Cerebellar cortex (tissue), 1 donor: ENCODE results near the gene TMSB4X.
"Not testable (repeated sequence)": the region's sequence is repeated elsewhere in the genome, so short reads cannot be mapped to it uniquely, and the experiment has no call there.

Experiments used
- DNase-seq: peaks from one replicate; pipeline ENCODE4 v3.0.0-alpha.2; 2015; ENCODE audit warnings: low spot score

The TMSB4X gene

DNA sequence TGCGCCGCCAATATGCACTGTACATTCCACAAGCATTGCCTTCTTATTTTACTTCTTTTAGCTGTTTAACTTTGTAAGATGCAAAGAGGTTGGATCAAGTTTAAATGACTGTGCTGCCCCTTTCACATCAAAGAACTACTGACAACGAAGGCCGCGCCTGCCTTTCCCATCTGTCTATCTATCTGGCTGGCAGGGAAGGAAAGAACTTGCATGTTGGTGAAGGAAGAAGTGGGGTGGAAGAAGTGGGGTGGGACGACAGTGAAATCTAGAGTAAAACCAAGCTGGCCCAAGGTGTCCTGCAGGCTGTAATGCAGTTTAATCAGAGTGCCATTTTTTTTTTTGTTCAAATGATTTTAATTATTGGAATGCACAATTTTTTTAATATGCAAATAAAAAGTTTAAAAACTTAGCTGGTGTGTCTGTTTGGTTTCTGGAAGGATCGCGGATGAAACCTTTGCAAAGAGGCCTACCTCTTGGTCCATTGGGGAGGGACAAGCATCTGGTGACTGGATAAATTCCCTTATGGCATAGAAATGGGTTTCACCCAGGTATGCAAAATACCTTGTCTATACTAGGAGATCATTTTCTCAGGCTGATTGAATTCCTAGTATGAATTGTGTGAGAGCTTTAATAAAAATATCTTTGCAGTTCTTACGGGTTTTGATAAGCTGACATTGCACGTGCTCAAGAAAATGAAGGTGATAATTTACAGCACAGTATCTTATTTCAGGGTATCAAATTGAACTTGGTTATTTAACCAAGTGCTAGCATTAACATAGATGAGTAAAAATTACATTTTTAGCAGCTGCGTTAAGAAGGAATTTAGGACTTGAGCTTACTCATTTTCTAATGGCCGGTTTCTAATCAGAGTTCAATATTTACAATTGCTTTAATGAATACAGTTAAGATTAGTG is 2.2 kb downstream of the TMSB4X start:
- DNase-seq: peak; percentile 33

DNA sequence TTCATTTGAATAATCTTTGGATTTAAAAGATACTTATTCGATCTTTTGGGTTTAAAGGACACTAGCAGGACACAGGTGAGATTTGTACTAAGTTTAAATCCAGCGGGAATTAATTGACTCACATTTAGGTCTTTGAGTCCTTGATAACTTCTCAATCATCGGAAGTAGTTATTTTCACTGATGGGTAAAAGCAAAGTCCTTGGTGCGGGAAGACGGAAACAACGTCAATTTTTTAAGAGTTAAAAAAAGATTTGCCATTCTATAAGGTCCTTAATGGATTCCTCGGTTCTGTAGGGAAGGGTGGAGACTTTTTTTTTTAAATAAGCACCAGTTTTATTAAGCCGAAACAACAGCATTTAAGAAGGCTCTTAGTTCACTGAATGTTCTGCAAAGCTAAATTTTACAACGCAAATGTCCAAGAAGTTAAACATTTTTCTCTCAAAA is 2.9 kb downstream of the TMSB4X start:
- DNase-seq: no peak

- DNase-seq: peak; percentile 86
These were observed 3.5 kb downstream of the TMSB4X start for GRCh38 chrX:12978205-12979025.

GRCh38 chrX:12979026-12979607 is 4.2 kb downstream of the TMSB4X start:
- DNase-seq: no peak

DNA sequence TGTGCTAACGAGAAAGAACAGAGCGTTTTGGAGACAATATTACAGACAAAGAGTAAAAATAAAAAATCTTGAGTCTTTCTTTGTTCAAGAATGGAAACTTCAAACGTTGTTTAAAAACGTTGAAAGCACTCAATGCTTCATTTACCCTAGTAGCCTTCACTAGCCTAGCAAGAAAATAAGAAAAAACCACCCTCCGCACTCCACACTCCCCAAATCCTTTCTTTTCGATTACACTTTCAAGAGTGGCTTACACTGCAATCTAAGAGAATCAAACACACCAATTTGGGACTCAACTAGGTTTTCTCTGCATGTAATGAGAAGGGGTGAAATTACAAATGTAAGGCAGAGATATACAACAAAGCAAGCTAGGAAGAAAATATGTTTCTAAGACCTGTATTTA is 4.7 kb downstream of the TMSB4X start:
- peak; percentile 33 for DNase-seq

DNA sequence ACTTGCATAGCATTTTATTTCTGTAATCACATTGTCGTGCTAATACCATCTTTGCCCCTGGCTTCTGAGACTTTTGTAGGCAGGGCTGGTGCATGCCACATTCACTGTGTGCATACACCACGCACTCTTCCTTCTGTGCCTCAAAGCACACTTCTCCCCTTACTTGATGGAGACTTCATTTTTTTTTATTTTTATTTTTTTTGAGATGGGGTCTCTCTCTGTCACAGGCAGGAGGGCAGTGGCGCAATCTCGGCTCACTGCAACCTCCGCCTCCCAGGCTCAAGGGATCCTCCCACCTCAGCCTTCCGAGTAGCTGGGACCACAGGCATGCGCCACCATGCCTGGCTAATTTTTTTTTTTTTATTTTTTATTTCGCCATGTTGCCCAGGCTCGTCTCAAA is 5.1 kb downstream of the TMSB4X start:
- not testable (repeated sequence) for DNase-seq

GRCh38 chrX:12981880-12982279 is 7.0 kb downstream of the TMSB4X start:
- DNase-seq: no peak

DNA sequence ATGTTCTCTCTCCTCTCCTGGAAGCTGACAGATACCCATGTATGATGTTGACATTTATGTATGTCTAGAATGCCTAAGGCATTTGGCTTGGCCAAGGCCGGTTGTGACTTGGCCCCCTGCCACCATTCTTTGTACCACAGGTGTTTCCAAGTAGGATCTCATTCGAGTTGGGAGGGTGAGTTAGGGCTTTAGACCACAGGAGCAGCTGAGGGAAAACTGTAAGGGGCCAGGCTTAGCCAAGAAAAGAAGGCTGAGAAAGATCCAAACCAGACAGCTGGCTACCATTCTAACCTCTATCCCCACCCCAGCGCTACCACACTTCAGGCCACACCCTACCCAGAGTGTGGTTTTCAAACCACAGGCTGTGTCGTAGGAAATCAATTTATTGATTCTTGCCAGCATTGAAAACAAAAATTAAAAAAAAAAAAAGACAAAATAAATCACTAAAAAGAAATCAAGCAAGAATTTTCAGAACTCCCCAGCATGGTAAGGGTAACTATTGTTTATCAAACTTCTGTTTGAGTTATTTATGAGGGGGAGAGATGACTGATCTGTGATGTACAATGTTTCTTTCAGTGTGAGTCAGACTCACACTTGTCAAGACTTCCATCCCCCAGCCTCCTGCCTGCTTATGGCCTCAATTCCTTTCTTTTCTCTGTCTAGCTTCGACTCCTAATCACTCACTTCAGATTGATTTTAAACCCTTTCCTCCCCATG is 9.9 kb downstream of the TMSB4X start:
- peak; percentile 7 for DNase-seq

DNA sequence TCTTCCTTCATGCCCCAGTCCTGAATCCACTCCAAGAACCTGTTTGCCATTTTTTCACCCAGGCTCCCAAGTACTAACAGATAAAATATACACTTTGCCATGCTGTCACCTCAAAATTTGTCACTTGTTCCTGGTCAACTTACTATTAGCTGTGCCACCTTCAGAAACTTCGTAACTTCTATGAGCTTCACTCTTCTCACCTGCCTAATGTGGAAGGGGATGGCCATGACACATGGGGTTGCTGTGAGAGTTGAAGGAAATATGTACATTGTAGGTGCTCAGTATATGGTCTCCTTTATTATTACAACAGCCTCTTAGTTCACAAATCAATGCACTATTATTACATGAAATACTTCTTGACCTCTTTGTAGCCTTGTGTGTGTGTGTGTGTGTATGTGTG is 10.4 kb downstream of the TMSB4X start:
- no peak for DNase-seq

- DNase-seq: no peak
These were observed 11.4 kb downstream of the TMSB4X start for GRCh38 chrX:12986164-12986779.

GRCh38 chrX:12986886-12987285 is 12.0 kb downstream of the TMSB4X start:
- no peak for DNase-seq

GRCh38 chrX:12987340-12987739 is 12.4 kb downstream of the TMSB4X start:
- no peak for DNase-seq

DNA sequence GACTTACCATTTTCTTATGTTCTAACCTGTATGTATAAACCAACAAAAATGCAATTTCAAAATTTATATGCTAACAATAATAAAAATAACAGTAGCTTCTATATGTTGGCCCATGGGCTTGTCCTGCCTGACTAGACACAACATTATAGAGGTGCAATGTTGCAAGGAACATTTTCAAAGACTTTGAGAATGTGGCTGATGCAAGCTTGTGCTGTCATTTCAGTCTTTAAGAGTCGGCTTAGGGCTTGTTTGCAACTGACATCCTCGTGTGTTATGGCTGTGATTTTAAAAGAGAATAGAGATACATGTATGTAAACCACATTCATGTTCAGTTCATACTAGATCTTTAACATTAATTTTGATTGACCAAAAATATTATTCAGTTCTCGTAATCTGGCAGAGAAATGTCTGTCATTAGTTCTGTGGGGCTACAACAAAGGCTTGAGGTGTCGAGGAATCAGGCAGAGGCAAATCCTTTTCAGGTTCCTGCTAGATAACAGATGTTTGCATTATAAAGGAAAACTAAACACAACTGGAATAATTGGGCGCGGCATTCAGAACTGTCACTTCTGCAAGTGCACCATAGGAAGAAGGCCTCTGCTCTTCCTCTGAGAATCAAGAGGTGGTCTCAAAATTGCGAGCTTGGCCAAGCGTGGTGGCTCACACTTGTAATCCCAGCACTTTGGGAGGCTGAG is 13.1 kb downstream of the TMSB4X start:
- DNase-seq: no peak

DNA sequence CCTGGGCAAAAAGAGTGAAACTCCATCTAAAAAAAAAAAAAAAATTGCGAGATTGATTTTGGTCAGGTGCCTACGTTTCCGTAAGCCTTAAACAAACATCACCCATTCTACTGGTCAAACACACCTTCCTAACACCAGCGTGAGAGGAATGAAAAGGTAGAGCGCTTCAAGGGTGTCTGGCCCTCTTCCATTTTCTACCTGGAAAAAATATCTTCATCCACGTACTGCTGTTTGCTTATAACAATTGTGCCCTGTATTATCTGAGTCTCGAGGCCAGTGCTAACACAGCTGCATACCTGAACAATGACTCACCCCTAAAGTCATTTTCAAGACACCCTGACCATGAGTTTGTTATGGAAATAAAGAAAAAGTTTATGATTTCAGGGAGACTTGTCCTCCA is 13.9 kb downstream of the TMSB4X start:
- no peak for DNase-seq

GRCh38 chrX:12989461-12989860 is 14.6 kb downstream of the TMSB4X start:
- no peak for DNase-seq

DNA sequence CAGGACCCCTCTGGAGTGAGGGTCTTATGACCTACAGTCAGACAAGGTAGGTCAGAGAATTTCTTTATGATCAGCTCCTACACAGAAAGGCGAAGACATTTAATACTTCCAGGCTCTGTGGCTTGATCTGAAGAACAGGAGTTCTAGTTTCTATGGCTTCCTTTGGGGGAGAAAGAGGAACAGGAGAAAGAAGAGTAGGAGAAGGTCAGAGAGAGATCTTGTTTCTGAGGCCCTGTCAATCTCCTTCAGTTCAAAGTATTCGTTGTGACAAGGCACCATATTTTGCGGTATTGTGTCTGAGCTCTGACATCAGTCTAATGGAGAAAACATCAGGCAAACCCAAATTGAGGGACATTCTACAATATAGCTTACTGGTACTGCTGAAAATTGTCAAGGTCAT is 16.7 kb downstream of the TMSB4X start:
- no peak for DNase-seq

GRCh38 chrX:12992544-12993118 is 17.7 kb downstream of the TMSB4X start:
- no peak for DNase-seq

- DNase-seq: no peak
These were observed 18.9 kb downstream of the TMSB4X start for GRCh38 chrX:12993826-12994225.

DNA sequence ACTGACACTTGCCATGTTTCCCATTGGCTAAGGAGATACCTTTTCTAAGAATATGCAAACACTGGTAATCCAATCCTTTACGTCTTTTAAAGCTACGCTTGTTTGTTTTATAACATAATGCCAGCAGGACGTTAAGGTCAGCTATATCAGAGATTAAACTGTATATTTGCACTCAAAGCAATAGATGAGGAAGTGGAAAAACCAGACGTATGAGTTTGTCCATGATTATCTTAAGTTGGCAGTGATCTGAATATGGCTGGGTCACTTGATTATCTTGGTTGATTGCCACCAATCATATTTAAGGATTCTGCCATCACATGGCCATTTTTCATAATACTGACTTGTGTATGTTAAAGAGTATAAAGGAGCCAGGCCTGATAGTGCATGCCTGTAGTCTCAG is 19.4 kb downstream of the TMSB4X start:
- no peak for DNase-seq

DNA sequence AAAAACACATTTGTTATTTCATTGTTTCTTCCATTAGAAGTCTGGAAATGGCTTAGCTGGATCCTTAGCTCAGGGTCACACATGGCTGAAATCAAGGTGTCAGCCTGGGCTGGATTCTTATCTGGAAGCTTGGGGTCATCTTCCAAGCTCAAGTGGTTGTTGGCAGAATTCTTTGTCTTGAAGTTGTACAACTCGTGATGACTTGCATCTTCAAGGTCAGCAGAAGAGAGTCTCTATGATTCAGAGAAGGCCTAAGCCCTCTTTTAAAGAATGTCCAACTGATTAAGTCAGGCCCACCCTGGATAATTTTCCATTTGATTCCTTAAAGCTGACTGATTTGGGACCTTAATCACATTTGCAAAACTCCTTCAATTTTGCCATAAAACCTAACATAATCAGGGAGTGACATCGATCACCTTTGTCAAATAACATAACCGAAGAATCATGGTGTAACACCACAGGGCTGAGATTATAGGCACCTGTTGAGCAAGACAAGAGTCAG is 22.1 kb downstream of the TMSB4X start:
- DNase-seq: no peak
